ENCODE measurements around the gene BLM. TPM values are rescaled to one million over a fixed set of nuclear protein-coding genes. Genes with fewer than 3 reads are reported as not detected.

Gene BLM
- total RNA-seq, 4 donors from 2014 or later: 1.3 to 3.4 (median 2.0) TPM

DNA sequence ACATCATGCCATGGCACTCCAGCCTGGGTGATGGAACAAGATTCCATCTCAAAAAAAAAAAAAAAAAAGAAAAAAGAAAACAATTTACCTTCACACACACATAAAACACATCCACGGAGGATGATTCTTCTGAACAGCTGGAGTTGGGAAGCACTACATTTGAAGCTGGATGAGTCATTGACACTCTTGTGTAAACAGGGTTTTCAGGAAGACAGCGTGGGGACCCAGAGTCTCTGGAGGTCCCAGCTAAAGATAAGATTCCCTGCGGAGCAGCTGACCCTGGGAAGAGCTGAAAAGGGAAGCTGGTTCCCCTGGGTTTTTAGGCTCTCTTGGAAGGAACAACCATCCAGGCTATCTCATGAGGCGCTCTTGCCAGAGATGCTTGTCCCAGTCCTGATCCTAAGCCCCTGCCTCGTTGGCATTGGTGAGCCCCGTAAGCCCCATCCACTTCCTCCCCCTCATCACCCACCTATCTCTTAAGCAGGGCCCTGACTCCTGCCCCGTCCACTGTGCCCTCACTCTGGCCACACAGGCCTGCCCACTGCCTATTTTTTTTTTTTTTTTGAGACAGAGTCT lies 119.2 kb downstream of the BLM start:
- no peak overlapping the region for H3K4me3 ChIP-seq
- H3K27ac ChIP-seq: no peak overlapping the region
- peaks cover 3 to 30% (median 13%) of the 10 kb centered on the region in 3 donors for H3K4me1 ChIP-seq
- H3K36me3 ChIP-seq: no peaks in the 10 kb centered on the region
- no peaks in the 10 kb centered on the region for H3K27me3 ChIP-seq
- DNase-seq: no peak
- H3K9me3 ChIP-seq: no peaks in the 10 kb centered on the region
- intact Hi-C loops (cut with DNase I): no loop called here
- 54 to 64% methylated on average over 7 of the region's 7 CpGs for WGBS, 2 donors
- TF ChIP-seq POLR2A (IDR thresholded peaks at IDR 0.05) (no peak), CTCF (IDR thresholded peaks at IDR 0.05) (no peak)

DNA sequence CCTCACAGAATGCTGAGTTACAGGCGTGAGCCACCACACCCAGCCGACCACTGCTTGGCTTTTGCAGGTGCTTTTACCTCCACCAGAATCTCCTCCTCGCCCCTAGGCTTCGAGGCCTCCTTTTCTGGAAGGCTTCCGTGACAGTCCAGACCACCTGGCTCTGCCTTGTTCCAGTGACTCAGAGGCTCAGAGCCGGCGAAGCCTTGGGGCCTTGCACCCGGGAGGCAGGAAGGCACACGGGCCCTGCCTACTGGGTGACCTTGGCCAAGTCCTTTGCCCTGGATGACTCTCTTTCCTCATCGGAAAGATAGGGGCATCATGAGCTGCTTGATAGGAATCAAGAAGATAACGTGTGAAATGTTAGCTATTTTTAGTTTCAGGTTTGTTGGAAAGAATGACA lies 119.9 kb downstream of the BLM start:
- intact Hi-C loops (cut with DNase I): no loop called here
- Histone ChIP-seq H3K27ac (no peak overlapping the region), H3K27me3 (no peaks in the 10 kb centered on the region), H3K36me3 (no peaks in the 10 kb centered on the region), H3K9me3 (no peaks in the 10 kb centered on the region), H3K4me3 (no peak overlapping the region), H3K4me1 (peaks cover 3 to 30% (median 13%) of the 10 kb centered on the region in 3 donors)
- TF ChIP-seq CTCF (IDR thresholded peaks at IDR 0.05): no peak
- 60 to 67% methylated on average over 1 to 5 of the region's 11 CpGs for WGBS, 2 donors
- no peak for DNase-seq

DNA sequence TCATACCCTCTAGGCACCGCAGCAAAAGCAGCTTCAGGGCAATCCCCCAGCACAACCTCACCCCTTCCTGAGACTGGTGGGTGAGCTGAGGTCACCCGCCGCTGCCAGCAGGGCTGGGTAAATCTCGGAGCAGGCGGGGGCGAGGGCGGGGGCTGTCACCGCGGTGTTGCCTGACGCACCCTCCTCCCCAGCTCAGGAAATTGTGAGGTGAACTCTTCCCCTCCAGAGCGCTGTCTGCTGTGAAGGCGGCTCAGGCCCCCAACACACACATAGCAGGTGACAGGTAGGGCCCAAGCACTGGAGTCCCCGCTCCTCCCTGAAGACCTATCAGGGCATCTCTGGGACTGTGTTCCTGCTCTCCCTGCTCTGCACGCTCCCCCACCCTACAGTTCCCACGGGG lies 121.0 kb downstream of the BLM start:
- intact Hi-C loops (cut with DNase I): no loop called here
- Histone ChIP-seq H3K36me3 (no peaks in the 10 kb centered on the region), H3K27me3 (no peaks in the 10 kb centered on the region), H3K9me3 (no peaks in the 10 kb centered on the region), H3K27ac (peak overlapping the region in 1 of 4 donors; percentile 34), H3K4me1 (peaks cover 3 to 30% (median 13%) of the 10 kb centered on the region in 3 donors), H3K4me3 (peak overlapping the region in 1 of 4 donors; percentile 3)
- WGBS, 2 donors: 66 to 81% methylated on average over 5 to 12 of the region's 15 CpGs
- TF ChIP-seq POLR2A (IDR thresholded peaks at IDR 0.05): peak in 1 of 4 donors; percentile 14
- TF ChIP-seq CTCF (IDR thresholded peaks at IDR 0.05): no peak
- no peak for DNase-seq

DNA sequence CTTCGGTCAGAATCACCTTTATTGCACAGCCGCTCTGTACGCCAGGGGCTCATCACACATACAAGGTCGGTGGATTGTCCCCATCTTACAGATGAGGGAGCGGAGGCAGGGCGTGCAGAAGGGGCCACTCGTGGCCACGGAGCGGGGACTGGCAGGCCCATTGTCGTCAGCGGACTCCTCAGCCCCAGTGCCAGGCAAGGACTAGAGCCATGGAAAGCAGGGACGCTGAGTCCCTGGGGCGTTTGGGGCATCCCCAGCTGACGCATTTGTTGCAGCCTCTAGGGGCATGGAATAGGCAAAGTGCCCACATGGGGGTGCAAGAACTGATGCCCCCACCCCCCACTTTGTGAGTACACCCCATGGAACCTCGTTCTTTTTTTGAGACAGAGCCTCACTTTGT lies 121.4 kb downstream of the BLM start:
- Histone ChIP-seq H3K4me1 (peaks cover 3 to 30% (median 13%) of the 10 kb centered on the region in 3 donors), H3K4me3 (peak overlapping the region in 1 of 4 donors; percentile 3), H3K27me3 (no peaks in the 10 kb centered on the region), H3K9me3 (no peaks in the 10 kb centered on the region), H3K27ac (peak overlapping the region in 1 of 4 donors; percentile 34), H3K36me3 (no peaks in the 10 kb centered on the region)
- intact Hi-C loops (cut with DNase I): no loop called here
- DNase-seq: no peak
- 35 to 77% methylated on average over 4 of the region's 15 CpGs for WGBS, 2 donors
- TF ChIP-seq CTCF (IDR thresholded peaks at IDR 0.05): no peak
- peak in 1 of 4 donors; percentile 0 for TF ChIP-seq POLR2A (IDR thresholded peaks at IDR 0.05)

DNA sequence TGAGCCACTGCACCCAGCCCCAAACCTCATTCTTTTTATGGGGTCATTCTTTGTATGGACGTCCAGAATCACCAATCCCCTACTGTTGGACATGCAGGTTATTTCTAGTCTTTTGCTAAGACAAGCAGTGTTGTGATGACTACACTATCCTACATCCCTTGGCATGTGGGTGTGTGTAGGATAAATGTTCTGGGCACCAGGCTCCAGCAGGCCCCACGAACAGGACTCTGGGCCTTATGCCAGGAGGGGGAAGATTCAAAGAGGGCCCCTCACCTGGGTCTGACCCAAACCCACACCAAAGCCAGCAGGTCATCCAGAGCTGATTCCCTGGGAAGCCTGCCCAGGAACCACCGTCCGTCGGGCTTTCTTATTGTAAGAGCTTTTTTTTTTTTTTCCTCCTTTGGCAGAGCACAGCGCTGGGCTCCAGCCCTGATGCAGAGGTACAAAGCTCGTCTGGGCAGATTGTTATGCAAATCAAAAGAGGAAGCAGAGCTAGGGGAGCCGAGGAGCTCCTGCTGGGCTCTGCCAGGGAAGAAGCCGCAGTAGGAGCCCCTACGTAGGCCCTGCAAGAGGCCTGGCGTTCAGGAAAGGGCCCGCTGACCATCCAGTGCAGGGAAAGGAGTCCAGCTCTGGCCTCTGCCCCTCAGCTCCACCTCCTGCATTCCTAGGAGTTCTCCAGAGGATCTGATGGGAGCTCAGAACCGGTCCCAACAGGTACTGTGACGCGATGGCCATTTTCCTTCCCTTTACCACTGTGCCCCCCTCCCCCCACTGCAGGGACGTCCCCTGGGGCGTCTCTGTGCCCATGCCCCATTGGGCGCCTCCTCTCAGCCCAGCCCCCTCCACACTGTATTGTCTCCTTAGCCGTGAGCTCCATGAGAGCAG lies 122.3 kb downstream of the BLM start:
- Histone ChIP-seq H3K4me3 (peak overlapping the region in 2 of 4 donors; percentile 25 to 56), H3K27ac (peak overlapping the region in 3 of 4 donors; percentile 71 to 84 (median 73)), H3K27me3 (no peaks in the 10 kb centered on the region), H3K36me3 (no peaks in the 10 kb centered on the region), H3K9me3 (no peaks in the 10 kb centered on the region), H3K4me1 (peaks cover 3 to 30% (median 13%) of the 10 kb centered on the region in 3 donors)
- 22 to 28% methylated on average over 8 to 10 of the region's 19 CpGs for WGBS, 2 donors
- DNase-seq: no peak
- intact Hi-C loops (cut with DNase I): no loop called here
- TF ChIP-seq POLR2A (IDR thresholded peaks at IDR 0.05) (peak in 1 of 4 donors; percentile 20), CTCF (IDR thresholded peaks at IDR 0.05) (no peak)
